Activated T-helper 2 cell treated with anti-CD3 and anti-CD28 coated beads, Interferon-gamma antibody, Interleukin-2, Interleukin-4, amounts not matched to agents 10 μg/mL and 5 μg/mL and 100 μg/mL, durations not matched to agents 14 hours and 24 hours and 36 hours (primary cell): ENCODE measurements around the gene MPP3. TPM values are rescaled to one million over a fixed set of nuclear protein-coding genes. Genes with fewer than 3 reads are reported as not detected.

Experiments
- DNase-seq: peaks from one replicate; pipeline ENCODE4 v3.0.0; 2021; ENCODE audit warnings: low spot score
- H3K27ac Mint-ChIP-seq: one replicate; pipeline ENCODE4 v1.8.0; 2021; ENCODE audit warnings: mixed read lengths
- H3K27me3 Mint-ChIP-seq: one replicate; pipeline ENCODE4 v1.8.0; 2021; ENCODE audit warnings: low read depth, mixed read lengths
- H3K36me3 Mint-ChIP-seq: one replicate; pipeline ENCODE4 v1.8.0; 2021; ENCODE audit warnings: low read depth, mixed read lengths
- H3K4me1 Mint-ChIP-seq: one replicate; pipeline ENCODE4 v1.8.0; 2021; ENCODE audit warnings: low read depth, mixed read lengths
- H3K4me3 Mint-ChIP-seq: one replicate; pipeline ENCODE4 v1.8.0; 2021; ENCODE audit warnings: low read depth, mild to moderate bottlenecking, moderate library complexity, mixed read lengths
- H3K9me3 Mint-ChIP-seq: one replicate; pipeline ENCODE4 v1.8.0; 2021; ENCODE audit warnings: mixed read lengths
- intact Hi-C: fragments of 100-400 bp; cut with micrococcal nuclease; formaldehyde crosslinking; loops from one replicate; pipeline ENCODE4 v1.15.1; 2023
- total RNA-seq: library from RNA; stranded (reverse); gene quantifications from 2 replicates; pipeline ENCODE4 v1.2.3, GENCODE V29; 2022

The MPP3 gene
- total RNA-seq, 1 donor from 2014 or later = 0.14 TPM

DNA sequence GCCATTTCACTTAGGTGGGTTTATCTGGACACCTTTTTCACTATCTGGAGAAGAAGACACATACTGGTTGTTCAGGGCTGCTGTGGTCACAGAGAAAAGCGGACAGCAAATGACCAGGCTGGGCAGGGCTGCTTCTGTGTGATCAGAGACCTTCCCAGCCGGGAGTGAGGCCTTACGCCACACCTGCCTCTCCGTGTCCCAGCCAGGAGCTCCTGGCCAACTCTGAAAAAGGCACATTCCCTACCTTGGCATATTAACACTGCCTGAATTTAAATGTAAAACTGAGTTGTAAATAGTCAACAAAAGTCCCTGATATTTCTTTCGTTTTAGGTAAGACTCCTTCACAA, 65.3 kb downstream of the MPP3 start:
- peaks cover 3% of the 10 kb centered on the region for H3K36me3 Mint-ChIP-seq
- H3K9me3 Mint-ChIP-seq = no peaks in the 10 kb centered on the region
- no peak overlapping the region for H3K4me3 Mint-ChIP-seq
- intact Hi-C loops = loop anchor here (10.0 kb wide), 1 partner anchor 193 kb away; no protein-coding TSS in a partner anchor
- H3K27ac Mint-ChIP-seq = no peak overlapping the region
- DNase-seq = no peak
- no peaks in the 10 kb centered on the region for H3K4me1 Mint-ChIP-seq
- no peaks in the 10 kb centered on the region for H3K27me3 Mint-ChIP-seq

DNA sequence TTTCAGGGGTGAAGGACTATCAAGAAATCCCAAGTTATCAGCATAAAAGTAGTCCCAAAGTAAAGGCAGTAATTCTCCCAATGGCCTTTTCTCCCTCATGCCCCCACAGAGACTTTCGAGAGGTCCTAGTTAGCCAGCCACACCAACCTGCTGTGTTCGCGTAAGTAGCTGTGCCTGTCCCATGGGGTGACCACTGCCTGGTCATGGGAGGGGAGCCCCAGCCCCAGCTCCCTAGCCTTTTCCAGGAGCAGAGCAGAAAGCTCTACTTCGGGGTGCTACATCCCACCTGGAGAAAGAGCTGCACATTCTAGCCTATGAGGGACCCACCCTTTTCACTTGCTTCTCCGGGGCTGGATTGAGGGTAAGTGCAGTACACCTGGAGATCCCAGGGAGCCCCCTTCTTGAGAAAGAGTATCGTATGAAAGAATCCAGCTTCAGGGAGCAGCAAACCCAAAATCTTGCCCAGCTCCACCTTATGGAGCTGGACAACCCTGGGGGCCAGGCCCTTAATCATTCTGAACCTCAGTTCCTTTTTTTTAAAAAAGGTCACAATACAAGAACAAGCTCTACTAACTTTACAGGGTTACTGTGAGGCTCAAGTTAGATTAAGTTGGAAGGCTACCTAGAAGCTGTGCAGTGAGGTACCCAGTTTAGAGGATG, 65.8 kb downstream of the MPP3 start:
- H3K27ac Mint-ChIP-seq = no peak overlapping the region
- H3K27me3 Mint-ChIP-seq = no peaks in the 10 kb centered on the region
- no peaks in the 10 kb centered on the region for H3K9me3 Mint-ChIP-seq
- H3K4me3 Mint-ChIP-seq = no peak overlapping the region
- no peaks in the 10 kb centered on the region for H3K36me3 Mint-ChIP-seq
- intact Hi-C loops = loop anchor here (10.0 kb wide), 1 partner anchor 192 kb away; no protein-coding TSS in a partner anchor
- H3K4me1 Mint-ChIP-seq = no peaks in the 10 kb centered on the region
- DNase-seq = no peak

DNA sequence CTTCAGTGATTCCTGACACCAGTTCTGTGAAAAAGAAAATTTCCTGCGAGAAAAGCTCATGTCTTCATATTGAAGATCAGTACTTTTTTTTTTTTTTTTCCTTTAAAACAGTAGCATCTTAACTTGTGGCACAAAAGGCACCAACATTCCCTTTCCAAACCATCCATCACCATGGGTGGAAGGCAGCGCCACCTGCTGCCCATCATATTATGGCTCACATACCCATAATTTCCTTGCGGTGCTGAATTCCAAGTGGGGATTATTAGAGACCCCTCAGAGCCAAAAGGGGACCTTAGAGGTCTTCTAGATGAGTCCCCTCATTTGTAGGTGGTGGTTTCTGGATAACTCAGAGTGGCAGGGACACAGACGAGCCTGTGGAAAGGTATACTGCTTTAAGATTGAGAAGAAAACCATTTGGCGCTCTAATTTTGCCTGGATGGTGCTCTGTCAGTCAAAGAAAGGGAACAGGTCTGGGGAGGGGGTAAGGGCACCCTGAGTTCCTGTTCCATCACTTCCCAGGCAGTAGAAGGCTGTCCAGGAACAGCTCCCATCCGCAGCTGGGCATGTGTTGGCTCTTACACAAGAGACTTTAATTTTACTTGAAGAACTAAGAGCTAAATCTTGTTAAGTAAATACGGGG, 66.4 kb downstream of the MPP3 start:
- Mint-ChIP-seq H3K27me3 (no peaks in the 10 kb centered on the region), H3K4me3 (no peak overlapping the region), H3K27ac (no peak overlapping the region), H3K9me3 (no peaks in the 10 kb centered on the region), H3K4me1 (no peaks in the 10 kb centered on the region), H3K36me3 (no peaks in the 10 kb centered on the region)
- intact Hi-C loops = loop anchor here (10.0 kb wide), 1 partner anchor 192 kb away; no protein-coding TSS in a partner anchor
- no peak for DNase-seq

DNA sequence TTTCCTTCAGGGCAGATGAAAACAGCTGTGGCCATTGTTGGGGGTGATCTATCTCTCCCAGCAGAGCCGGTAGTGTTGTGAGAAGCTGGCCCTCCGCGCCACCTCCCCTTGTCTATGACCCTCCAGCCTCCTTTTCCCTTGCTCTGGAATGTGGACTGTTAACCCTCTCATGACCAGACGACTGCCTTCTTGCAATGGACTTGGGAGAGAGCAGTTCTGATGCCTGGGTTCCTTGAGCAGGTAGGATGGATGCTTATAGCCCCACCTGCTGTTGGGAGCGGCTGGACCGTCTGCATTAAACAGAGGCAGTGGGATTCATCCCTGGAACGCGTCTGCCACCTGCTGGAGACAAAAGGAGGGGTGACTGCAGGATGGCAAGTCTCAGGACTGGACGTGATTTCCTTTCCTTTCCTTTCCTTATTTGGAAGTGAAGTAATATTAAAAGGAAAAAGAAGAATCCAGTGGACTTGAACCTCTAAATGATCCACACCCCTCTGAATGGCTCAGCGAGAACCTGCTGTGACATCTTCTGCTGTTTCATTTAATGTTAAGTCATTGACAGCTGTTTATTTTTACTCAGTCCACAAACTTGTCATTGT, 72.6 kb downstream of the MPP3 start:
- Mint-ChIP-seq H3K4me1 (no peaks in the 10 kb centered on the region), H3K9me3 (no peaks in the 10 kb centered on the region), H3K27ac (no peak overlapping the region), H3K27me3 (peaks cover 18% of the 10 kb centered on the region), H3K36me3 (no peaks in the 10 kb centered on the region), H3K4me3 (no peak overlapping the region)
- peak; percentile 78 for DNase-seq
- intact Hi-C loops = loop anchor here (1.0 to 10.0 kb wide), 2 partner anchors 66 to 186 kb away; no protein-coding TSS in a partner anchor

DNA sequence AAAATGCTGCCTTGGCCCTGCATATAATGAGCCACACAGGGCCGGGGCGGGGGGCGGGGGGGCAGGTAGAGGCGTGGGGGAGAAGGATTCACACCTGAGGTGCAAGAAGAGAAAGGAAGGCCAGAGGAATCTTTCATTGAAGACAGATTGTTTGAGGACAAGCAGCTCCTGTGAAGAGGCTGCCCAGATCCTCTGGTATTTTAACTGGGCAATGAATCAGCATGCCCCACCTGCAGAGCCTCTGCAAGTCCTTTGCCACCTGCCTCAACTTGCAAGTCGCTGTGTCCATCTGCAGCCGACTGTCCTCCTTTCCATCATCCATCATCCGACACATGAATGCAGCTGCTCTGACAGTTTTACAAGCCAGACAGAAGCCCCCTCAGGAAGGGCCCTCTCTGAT, 73.1 kb downstream of the MPP3 start:
- no peak overlapping the region for H3K4me3 Mint-ChIP-seq
- H3K36me3 Mint-ChIP-seq = no peaks in the 10 kb centered on the region
- no peaks in the 10 kb centered on the region for H3K4me1 Mint-ChIP-seq
- intact Hi-C loops = loop anchor here (1.0 to 10.0 kb wide), 2 partner anchors 66 to 185 kb away; no protein-coding TSS in a partner anchor
- H3K27me3 Mint-ChIP-seq = peaks cover 18% of the 10 kb centered on the region
- no peaks in the 10 kb centered on the region for H3K9me3 Mint-ChIP-seq
- DNase-seq = no peak
- no peak overlapping the region for H3K27ac Mint-ChIP-seq

DNA sequence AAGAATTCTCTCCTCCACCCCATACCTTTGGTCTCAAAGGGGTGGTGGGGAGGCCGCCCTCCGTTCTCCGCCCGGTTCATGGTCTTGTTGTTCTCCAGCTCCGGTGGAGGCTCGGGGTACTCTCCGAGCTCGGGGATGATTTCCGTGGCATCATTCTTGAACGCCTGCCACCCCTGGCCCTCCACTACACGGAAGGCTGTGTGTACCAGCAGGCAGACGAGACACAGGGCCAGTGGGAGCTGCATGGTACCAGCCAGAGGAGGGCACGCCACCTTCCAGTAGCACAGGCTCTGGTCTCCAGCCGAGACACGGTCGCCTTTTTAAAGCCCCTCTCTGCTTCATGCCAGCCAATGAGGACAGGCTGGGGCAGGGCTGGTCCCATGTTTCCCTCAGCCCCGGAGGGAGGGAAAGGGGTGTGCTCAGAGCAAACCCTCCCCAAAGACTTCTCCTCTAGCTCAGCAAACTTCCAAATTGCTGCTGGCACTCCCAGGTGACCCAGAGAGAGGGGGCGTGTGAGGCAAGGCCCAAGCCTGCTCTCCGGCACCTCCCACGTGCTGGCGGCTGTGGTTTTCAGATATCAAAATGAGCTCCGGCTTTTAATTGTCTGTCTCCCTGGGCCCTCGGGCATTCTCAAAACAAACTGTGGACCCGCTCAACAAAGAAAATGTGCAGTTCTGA, 74.3 kb downstream of the MPP3 start, which contains the start of gene SOST:
Gene SOST, minus strand, starts transcription at position 295 of the 678 bp plus-strand sequence. Its CDS starts 50 bp downstream, at position 245.
- intact Hi-C loops = no loop called here
- no peak for DNase-seq
- H3K27me3 Mint-ChIP-seq = peaks cover 28% of the 10 kb centered on the region
- no peaks in the 10 kb centered on the region for H3K9me3 Mint-ChIP-seq
- no peak within 1 kb of the TSS for H3K27ac Mint-ChIP-seq
- H3K4me3 Mint-ChIP-seq = no peak within 1 kb of the TSS
- H3K36me3 Mint-ChIP-seq = no peaks in the 10 kb centered on the region
- peaks cover 4% of the 10 kb centered on the region for H3K4me1 Mint-ChIP-seq

DNA sequence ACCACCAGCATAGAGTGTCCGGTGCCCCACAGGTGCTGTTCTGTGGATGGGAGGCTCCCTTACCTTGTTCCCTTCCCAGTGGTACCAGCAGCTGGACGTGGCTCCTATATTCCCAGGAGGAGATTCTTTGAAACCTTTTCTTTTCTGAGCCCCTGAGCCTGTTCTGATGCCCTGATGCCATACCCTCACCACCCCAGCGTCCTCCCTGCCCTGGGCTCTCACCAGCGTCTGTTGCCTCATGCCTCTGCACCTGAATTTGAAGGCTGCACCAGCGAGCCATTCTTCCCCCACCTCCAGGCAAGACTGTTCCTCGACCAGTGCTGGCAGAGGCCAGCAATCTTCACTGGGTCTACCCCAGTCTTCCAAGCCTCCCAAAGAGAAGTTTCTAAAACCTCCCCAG, 74.9 kb downstream of the MPP3 start:
- no peak overlapping the region for H3K4me3 Mint-ChIP-seq
- H3K27me3 Mint-ChIP-seq = peaks cover 32% of the 10 kb centered on the region
- no peaks in the 10 kb centered on the region for H3K36me3 Mint-ChIP-seq
- H3K4me1 Mint-ChIP-seq = peaks cover 7% of the 10 kb centered on the region
- no peaks in the 10 kb centered on the region for H3K9me3 Mint-ChIP-seq
- no peak overlapping the region for H3K27ac Mint-ChIP-seq
- DNase-seq = no peak
- intact Hi-C loops = no loop called here

DNA sequence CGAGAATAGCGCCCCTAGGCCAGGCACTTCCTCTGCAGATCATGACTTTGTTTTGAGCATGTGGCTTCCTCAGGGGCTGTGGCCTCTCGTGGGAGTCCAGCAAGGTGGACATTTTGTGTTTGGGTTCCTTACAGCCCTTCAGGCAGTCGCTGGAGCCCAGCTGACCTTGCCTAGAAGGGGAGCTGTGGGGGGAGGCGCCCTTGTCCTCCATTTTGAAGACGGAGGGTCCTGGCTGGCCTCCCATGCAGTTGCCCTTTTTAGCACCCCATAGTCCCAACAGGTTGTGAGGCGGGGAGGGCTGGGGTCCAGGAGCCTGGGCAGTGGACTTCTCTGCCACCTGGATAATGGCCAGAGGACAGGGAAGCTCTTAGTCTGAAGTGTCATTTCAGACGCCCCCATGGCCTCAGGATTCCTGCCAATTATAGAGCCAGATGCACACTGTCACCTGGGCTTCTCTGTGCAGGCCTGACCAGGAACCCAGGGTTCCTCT, 75.7 kb downstream of the MPP3 start:
- no peak overlapping the region for H3K27ac Mint-ChIP-seq
- DNase-seq = no peak
- peaks cover 11% of the 10 kb centered on the region for H3K4me1 Mint-ChIP-seq
- no peaks in the 10 kb centered on the region for H3K9me3 Mint-ChIP-seq
- H3K27me3 Mint-ChIP-seq = peaks cover 40% of the 10 kb centered on the region
- no peaks in the 10 kb centered on the region for H3K36me3 Mint-ChIP-seq
- intact Hi-C loops = no loop called here
- no peak overlapping the region for H3K4me3 Mint-ChIP-seq

DNA sequence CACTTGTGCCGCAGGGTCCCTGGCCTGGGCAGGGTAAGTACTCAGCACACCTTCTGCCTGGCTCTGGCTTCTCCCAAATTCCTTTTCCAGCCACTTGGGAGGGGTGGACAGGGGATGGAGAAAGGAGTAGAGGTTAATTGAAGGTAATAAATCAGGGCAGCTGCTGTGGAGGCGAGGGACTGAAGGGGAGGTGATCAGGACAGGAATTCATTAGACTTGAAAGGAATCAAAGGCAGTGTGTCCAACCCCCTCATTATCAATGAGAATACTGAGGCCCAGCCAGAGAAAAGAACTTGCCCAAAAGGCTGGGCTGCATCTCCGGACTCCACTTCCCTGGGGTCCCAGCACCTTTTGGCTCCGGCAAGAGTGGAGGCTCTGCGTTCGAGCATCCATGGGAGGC, 76.7 kb downstream of the MPP3 start:
- no peak overlapping the region for H3K4me3 Mint-ChIP-seq
- intact Hi-C loops = no loop called here
- DNase-seq = no peak
- H3K27me3 Mint-ChIP-seq = peaks cover 40% of the 10 kb centered on the region
- no peaks in the 10 kb centered on the region for H3K36me3 Mint-ChIP-seq
- H3K27ac Mint-ChIP-seq = no peak overlapping the region
- peaks cover 11% of the 10 kb centered on the region for H3K4me1 Mint-ChIP-seq
- H3K9me3 Mint-ChIP-seq = no peaks in the 10 kb centered on the region

DNA sequence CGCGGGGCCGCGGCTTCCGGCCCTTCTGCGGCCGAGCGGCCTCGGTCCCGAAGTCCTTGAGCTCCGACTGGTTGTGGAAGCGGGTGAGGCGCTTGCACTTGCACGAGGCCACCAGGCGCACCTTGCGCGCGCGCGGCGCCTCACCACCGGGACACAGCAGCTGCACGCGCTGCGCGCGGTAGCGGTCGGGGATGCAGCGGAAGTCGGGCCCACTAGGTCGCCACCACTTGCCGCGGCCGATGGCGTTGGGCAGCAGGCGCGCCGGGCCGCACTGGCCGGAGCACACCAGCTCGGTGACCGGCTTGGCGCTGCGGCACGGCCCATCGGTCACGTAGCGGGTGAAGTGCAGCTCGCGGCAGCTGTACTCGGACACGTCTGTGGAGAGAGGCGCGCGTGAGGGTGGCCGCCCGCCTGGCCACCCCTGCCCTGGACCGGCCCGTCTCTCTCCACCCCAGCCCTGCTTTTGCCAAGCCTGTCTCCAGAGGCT, 77.5 kb downstream of the MPP3 start:
- Mint-ChIP-seq H3K4me3 (no peak overlapping the region), H3K36me3 (no peaks in the 10 kb centered on the region), H3K27me3 (peaks cover 43% of the 10 kb centered on the region), H3K4me1 (peaks cover 11% of the 10 kb centered on the region), H3K27ac (no peak overlapping the region), H3K9me3 (no peaks in the 10 kb centered on the region)
- DNase-seq = peak; percentile 18
- intact Hi-C loops = no loop called here

DNA sequence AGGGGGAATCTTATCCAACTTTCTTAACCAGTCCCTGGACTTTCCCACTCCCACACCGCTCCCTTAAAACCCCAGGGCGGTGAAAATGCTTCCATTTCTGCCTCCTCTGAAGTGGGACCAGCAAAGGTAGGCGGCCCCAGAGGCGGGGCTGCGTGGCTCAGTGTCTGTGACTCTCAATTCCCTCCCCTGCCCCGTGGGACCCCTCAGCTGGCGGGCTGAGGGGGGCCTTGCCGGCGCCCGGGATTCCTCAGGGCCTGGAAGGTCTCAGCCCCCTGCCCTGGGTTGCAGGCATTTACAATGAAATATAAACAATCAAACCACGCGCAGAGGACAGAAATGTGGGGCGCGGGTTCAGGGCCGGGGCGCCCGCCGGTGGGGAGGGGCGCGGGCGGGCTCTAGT, 78.0 kb downstream of the MPP3 start:
- Mint-ChIP-seq H3K4me3 (no peak overlapping the region), H3K9me3 (no peaks in the 10 kb centered on the region), H3K27me3 (peaks cover 46% of the 10 kb centered on the region), H3K36me3 (no peaks in the 10 kb centered on the region), H3K4me1 (peaks cover 13% of the 10 kb centered on the region), H3K27ac (no peak overlapping the region)
- no peak for DNase-seq
- intact Hi-C loops = no loop called here

DNA sequence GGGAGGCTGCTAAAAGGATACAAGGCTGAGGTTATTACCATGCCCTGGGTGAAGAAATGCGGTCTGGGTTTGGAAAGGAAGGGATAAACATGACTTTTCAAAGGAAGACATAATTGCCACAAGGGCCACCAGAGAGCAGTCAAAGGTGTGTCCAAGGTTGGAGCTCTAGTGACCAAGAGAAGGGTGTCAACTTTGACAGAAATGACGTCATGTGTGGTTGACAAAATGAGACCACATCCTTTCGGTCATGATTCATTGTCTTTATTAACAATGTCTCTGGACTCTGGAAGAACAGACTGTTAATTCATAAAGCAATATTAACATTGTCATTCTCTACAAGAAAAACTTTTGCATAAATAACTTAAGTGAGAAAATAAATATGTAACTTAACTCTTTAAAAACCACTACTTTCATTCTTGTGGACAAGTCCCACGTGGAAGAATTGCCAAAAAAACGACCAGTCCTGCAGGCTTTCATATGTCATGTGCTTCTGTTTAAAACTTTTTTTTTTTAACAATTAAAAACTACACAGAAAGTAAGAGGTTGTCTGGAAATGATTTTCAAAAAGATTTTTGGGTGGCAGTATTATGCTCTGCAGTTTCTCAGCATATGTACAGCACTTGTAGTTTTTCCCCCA, 79.3 kb downstream of the MPP3 start:
- Mint-ChIP-seq H3K27ac (no peak overlapping the region), H3K4me3 (no peak overlapping the region), H3K27me3 (peaks cover 44% of the 10 kb centered on the region), H3K36me3 (no peaks in the 10 kb centered on the region), H3K4me1 (peaks cover 18% of the 10 kb centered on the region), H3K9me3 (no peaks in the 10 kb centered on the region)
- intact Hi-C loops = no loop called here
- DNase-seq = no peak
